Liver (tissue), 9 donors: ENCODE data around the gene HHIPL1. TPM values are rescaled to one million over a fixed set of nuclear protein-coding genes. Genes with fewer than 3 reads are reported as not detected.

Experiments
- DNase-seq: peaks from one replicate; pipeline ENCODE4 v3.0.0-alpha.2; 2017; ENCODE audit warnings: low spot score
- H3K27ac ChIP-seq, 2 donors: one replicate each; pipeline ENCODE4 v1.7.0; 2013; ENCODE audit warnings: inconsistent platforms in 2 of 2, low read length in 2 of 2, control low read depth in 1 of 2, low read depth in 1 of 2, mild to moderate bottlenecking in 1 of 2
- H3K27me3 ChIP-seq, 4 donors: one replicate each; pipeline versions ENCODE4 v1.6.1 to v1.7.0; 2013; ENCODE audit warnings: low read length in 3 of 4, inconsistent platforms in 1 of 4, mild to moderate bottlenecking in 1 of 4, moderate library complexity in 1 of 4; ENCODE audit not compliant: control insufficient read depth in 4 of 4, insufficient read depth in 4 of 4
- H3K36me3 ChIP-seq, 4 donors: one replicate each; pipeline versions ENCODE4 v1.6.1 to v1.7.0; 2013; ENCODE audit warnings: low read length in 3 of 4, mild to moderate bottlenecking in 3 of 4, low read depth in 1 of 4, moderate library complexity in 1 of 4; ENCODE audit not compliant: control insufficient read depth in 4 of 4, insufficient read depth in 3 of 4
- H3K4me1 ChIP-seq, 4 donors: one replicate each; pipeline versions ENCODE4 v1.6.1 to v1.7.0; 2013; ENCODE audit warnings: low read length in 3 of 4, mild to moderate bottlenecking in 3 of 4, moderate library complexity in 1 of 4; ENCODE audit not compliant: control insufficient read depth in 4 of 4, insufficient read depth in 4 of 4
- H3K4me3 ChIP-seq, 3 donors: one replicate each; pipeline versions ENCODE4 v1.6.1 to v1.7.0; 2013; ENCODE audit warnings: low read length in 3 of 3, control low read depth in 1 of 3, low read depth in 1 of 3, mild to moderate bottlenecking in 1 of 3
- H3K9ac ChIP-seq, 2 donors: one replicate each; pipeline ENCODE4 v1.7.0; 2013; ENCODE audit warnings: low read length in 2 of 2, mild to moderate bottlenecking in 2 of 2, moderate library complexity in 2 of 2, control low read depth in 1 of 2, low read depth in 1 of 2
- H3K9me3 ChIP-seq, 4 donors: one replicate each; pipeline versions ENCODE4 v1.6.1 to v1.7.0; 2013; ENCODE audit warnings: low read length in 3 of 4; ENCODE audit not compliant: control insufficient read depth in 4 of 4
- CTCF ChIP-seq: fragments of 150-350 bp; IDR thresholded peaks from 2 replicates; pipeline ENCODE4 v1.5.1; 2017; ENCODE audit warnings: improper control_type of control experiment, low read depth, low read length; ENCODE audit not compliant: missing input control
- EGR1 ChIP-seq, 2 donors: IDR thresholded peaks; 2 replicates each; pipeline ENCODE4 v1.6.1; 2016 to 2018; ENCODE audit warnings: antibody characterized with exemption in 2 of 2, low read depth in 2 of 2
- FOXA1 ChIP-seq: IDR thresholded peaks from 2 replicates; pipeline ENCODE4 v1.6.1; 2016; ENCODE audit warnings: antibody characterized with exemption
- FOXA2 ChIP-seq: IDR thresholded peaks from 2 replicates; pipeline ENCODE4 v1.6.1; 2016; ENCODE audit warnings: antibody characterized with exemption
- GABPA ChIP-seq, 2 donors: IDR thresholded peaks in 1 of 2; conservative IDR thresholded peaks in 1 of 2; 2 replicates each; pipeline ENCODE4 v1.6.1; 2016; ENCODE audit warnings: antibody characterized with exemption in 2 of 2, mild to moderate bottlenecking in 1 of 2, moderate library complexity in 1 of 2
- HNF4A ChIP-seq, 2 donors: conservative IDR thresholded peaks; 2 replicates each; pipeline ENCODE4 v1.6.1; 2016; ENCODE audit warnings: antibody characterized with exemption in 2 of 2, mild to moderate bottlenecking in 2 of 2
- HNF4G ChIP-seq: IDR thresholded peaks from 2 replicates; pipeline ENCODE4 v1.6.1; 2016; ENCODE audit warnings: antibody characterized with exemption
- JUND ChIP-seq, 2 donors: IDR thresholded peaks; 2 replicates each; pipeline ENCODE4 v1.6.1; 2016; ENCODE audit warnings: antibody characterized with exemption in 2 of 2
- NR2F2 ChIP-seq: IDR thresholded peaks from 2 replicates; pipeline ENCODE4 v1.6.1; 2016; ENCODE audit warnings: antibody characterized with exemption
- RAD21 ChIP-seq, 2 donors: IDR thresholded peaks; 2 replicates each; pipeline ENCODE4 v1.6.1; 2016; ENCODE audit warnings: antibody characterized with exemption in 2 of 2, mild to moderate bottlenecking in 2 of 2
- REST ChIP-seq: IDR thresholded peaks from 2 replicates; pipeline ENCODE4 v1.6.1; 2016; ENCODE audit warnings: antibody characterized with exemption, mild to moderate bottlenecking
- RXRA ChIP-seq, 2 donors: IDR thresholded peaks; 2 replicates each; pipeline ENCODE4 v1.6.1; 2017 to 2018; ENCODE audit warnings: antibody characterized with exemption in 2 of 2, mild to moderate bottlenecking in 1 of 2
- SP1 ChIP-seq: IDR thresholded peaks from 2 replicates; pipeline ENCODE4 v1.6.1; 2018; ENCODE audit warnings: antibody characterized with exemption, mild to moderate bottlenecking
- TAF1 ChIP-seq: conservative IDR thresholded peaks from 2 replicates; pipeline ENCODE4 v1.6.1; 2016; ENCODE audit warnings: antibody characterized with exemption, mild to moderate bottlenecking
- YY1 ChIP-seq: IDR thresholded peaks from 2 replicates; pipeline ENCODE4 v1.6.1; 2016; ENCODE audit warnings: antibody characterized with exemption, mild to moderate bottlenecking
- ZBTB33 ChIP-seq: IDR thresholded peaks from 2 replicates; pipeline ENCODE4 v1.6.1; 2016; ENCODE audit warnings: antibody characterized with exemption
- WGBS: extraction: QIAGEN DNeasy Blood & Tissue Kit; methylation state at CpG from one replicate; pipeline ENCODE4 v1.1.7; 2013; 5-methylcytosine and 5-hydroxymethylcytosine counted together
- polyA plus RNA-seq, 2 donors: library from polyadenylated mRNA; stranded (reverse) in 1 of 2; unstranded in 1 of 2; fragments of 200-250 nt in 1 of 2; fragments of >200 nt in 1 of 2; fragmentation: Nextera tagmentation in 1 of 2; extraction: Ambion mirVana in 1 of 2; gene quantifications; one replicate each; pipeline versions ENCODE4 v1.2.1 to v1.2.3, GENCODE V29; 2013 to 2015
- total RNA-seq, 2 donors: library from RNA; depleted of rRNA; stranded (reverse); fragments of >200 nt; gene quantifications; one replicate each; pipeline ENCODE4 v1.2.3, GENCODE V29; 2014
- TF ChIP-seq, protein P1 (sequence below): IDR thresholded peaks from 2 replicates; pipeline ENCODE4 v1.6.1; 2016; ENCODE audit warnings: antibody characterized with exemption
- TF ChIP-seq, protein P2 (sequence below): IDR thresholded peaks from 2 replicates; pipeline ENCODE4 v1.6.1; 2016; ENCODE audit warnings: antibody characterized with exemption
- donor health status: healthy.
- donor health status: healthy.
- donor health status: healthy.
- donor health status: healthy.
- donor health status: healthy.

Gene HHIPL1
- total and polyA plus RNA-seq, 4 donors: 0.96 to 1.7 (median 1.0) TPM

- Histone ChIP-seq H3K36me3 (no peaks in the 10 kb centered on the region), H3K27me3 (no peaks in the 10 kb centered on the region), H3K9ac (no peak overlapping the region), H3K4me1 (peaks cover 2 to 18% (median 13%) of the 10 kb centered on the region in 4 donors), H3K9me3 (no peaks in the 10 kb centered on the region), H3K4me3 (no peak overlapping the region), H3K27ac (no peak overlapping the region)
- no peak for TF ChIP-seq RXRA (IDR thresholded peaks at IDR 0.05)
- no peak for TF ChIP-seq JUND (IDR thresholded peaks at IDR 0.05)
- TF ChIP-seq REST: no peak
- TF ChIP-seq SP1: no peak
- TF ChIP-seq RAD21 (IDR thresholded peaks at IDR 0.05): no peak
- TF ChIP-seq FOXA1: no peak
- no peak for TF ChIP-seq HNF4G
- TF ChIP-seq TAF1: no peak
- no peak for TF ChIP-seq FOXA2
- no peak for TF ChIP-seq GABPA (IDR thresholded peaks at IDR 0.05 in 1 of 2, conservative IDR thresholded peaks at IDR 0.05 in 1 of 2)
- TF ChIP-seq NR2F2: no peak
- TF ChIP-seq EGR1 (IDR thresholded peaks at IDR 0.05; ENCODE audit: low read depth in 2 of 2): no peak
- no peak for TF ChIP-seq ZBTB33
- no peak for TF ChIP-seq YY1
- no peak for TF ChIP-seq HNF4A (conservative IDR thresholded peaks at IDR 0.05)
- TF ChIP-seq, protein P1, sequence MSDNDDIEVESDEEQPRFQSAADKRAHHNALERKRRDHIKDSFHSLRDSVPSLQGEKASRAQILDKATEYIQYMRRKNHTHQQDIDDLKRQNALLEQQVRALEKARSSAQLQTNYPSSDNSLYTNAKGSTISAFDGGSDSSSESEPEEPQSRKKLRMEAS: no peak
- TF ChIP-seq CTCF: no peak
- TF ChIP-seq, protein P2, sequence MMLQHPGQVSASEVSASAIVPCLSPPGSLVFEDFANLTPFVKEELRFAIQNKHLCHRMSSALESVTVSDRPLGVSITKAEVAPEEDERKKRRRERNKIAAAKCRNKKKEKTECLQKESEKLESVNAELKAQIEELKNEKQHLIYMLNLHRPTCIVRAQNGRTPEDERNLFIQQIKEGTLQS: no peak
- no peak for DNase-seq
- WGBS: 85% methylated on average over 14 of the region's 14 CpGs
These were observed 25.7 kb downstream of the HHIPL1 start for GRCh38 chr14:99670361-99671234.
